ENCODE results near the gene GPX4. TPM values are rescaled to one million over a fixed set of nuclear protein-coding genes. Genes with fewer than 3 reads are reported as not detected.

The GPX4 gene
- total RNA-seq, 4 donors from 2014 or later = 616 to 907 (median 819) TPM

DNA sequence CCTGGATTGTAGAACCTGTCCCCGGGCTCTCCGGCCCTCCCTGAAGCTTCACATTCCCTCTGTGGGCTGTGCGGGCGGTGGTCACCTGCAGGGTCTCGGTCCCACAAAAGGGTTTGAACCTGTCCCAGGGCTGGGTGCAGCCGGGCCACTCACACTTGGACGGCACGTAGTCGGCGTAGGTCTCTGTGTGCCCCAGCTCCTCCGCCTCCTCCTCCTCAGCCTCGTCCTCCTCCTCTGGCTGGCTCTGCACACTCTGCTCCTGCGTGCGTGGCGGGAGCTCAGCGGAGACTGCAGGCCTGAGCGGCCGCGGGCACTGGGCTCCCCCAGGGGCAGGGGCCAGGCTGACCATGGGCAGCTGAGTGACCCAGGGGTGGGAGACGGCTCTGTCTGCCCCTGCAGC lies 19.6 kb downstream of the GPX4 start:
- no peak for DNase-seq
- in situ Hi-C loops (cut with MboI; ENCODE audit: low sequenced_read_pairs in 4 of 4) = loop anchor here in 1 of 4 donors (10.0 kb wide), 1 partner anchor 61 kb away; no protein-coding TSS in a partner anchor
- TF ChIP-seq POLR2A (IDR thresholded peaks at IDR 0.05) = no peak
- TF ChIP-seq CTCF (IDR thresholded peaks at IDR 0.05 in 4 of 5, conservative IDR thresholded peaks at IDR 0.05 in 1 of 5) = no peak
- Histone ChIP-seq H3K4me1 (peaks cover 0 to 7% of the 10 kb centered on the region in 2 donors), H3K9me3 (no peaks in the 10 kb centered on the region), H3K4me3 (no peak overlapping the region), H3K36me3 (peaks cover 0 to 76% of the 10 kb centered on the region in 2 donors), H3K27ac (no peak overlapping the region), H3K27me3 (no peaks in the 10 kb centered on the region)
- intact Hi-C loops (cut with DNase I; ENCODE audit: low total_unique reads) = no loop called here
- ATAC-seq = no peak

- in situ Hi-C loops (cut with MboI; ENCODE audit: low sequenced_read_pairs in 4 of 4) = loop anchor here in 1 of 4 donors (10.0 kb wide), 1 partner anchor 61 kb away; no protein-coding TSS in a partner anchor
Measured at GRCh38 chr19:1123885-1124677, 20.3 kb downstream of the GPX4 start.

GRCh38 chr19:1125601-1126467 lies 22.0 kb downstream of the GPX4 start:
- peak overlapping the region; percentile 47 to 79 (median 64) for H3K27ac ChIP-seq

More at GRCh38 chr19:1123885-1124677, 20.3 kb downstream of the GPX4 start:
- H3K27me3 ChIP-seq = no peaks in the 10 kb centered on the region
- DNase-seq = no peak
- peaks cover 0 to 7% of the 10 kb centered on the region in 2 donors for H3K4me1 ChIP-seq
- no peak overlapping the region for H3K4me3 ChIP-seq
- H3K9me3 ChIP-seq = no peaks in the 10 kb centered on the region
- intact Hi-C loops (cut with DNase I; ENCODE audit: low total_unique reads) = no loop called here
- ATAC-seq = no peak
- TF ChIP-seq CTCF (IDR thresholded peaks at IDR 0.05 in 4 of 5, conservative IDR thresholded peaks at IDR 0.05 in 1 of 5) (no peak), POLR2A (IDR thresholded peaks at IDR 0.05) (no peak)
- H3K27ac ChIP-seq = no peak overlapping the region
- peaks cover 0 to 69% of the 10 kb centered on the region in 2 donors for H3K36me3 ChIP-seq

More at GRCh38 chr19:1125601-1126467, 22.0 kb downstream of the GPX4 start:
- DNase-seq (peak in 1 of 2 donors; percentile 64), ATAC-seq (peak; percentile 38 to 68)
- TF ChIP-seq CTCF (IDR thresholded peaks at IDR 0.05 in 4 of 5, conservative IDR thresholded peaks at IDR 0.05 in 1 of 5) (no peak), POLR2A (IDR thresholded peaks at IDR 0.05) (no peak)
- Histone ChIP-seq H3K36me3 (peaks cover 0 to 52% of the 10 kb centered on the region in 2 donors), H3K27me3 (no peaks in the 10 kb centered on the region), H3K4me3 (no peak overlapping the region), H3K9me3 (no peaks in the 10 kb centered on the region), H3K4me1 (peaks cover 5 to 7% of the 10 kb centered on the region in 2 donors)
- in situ Hi-C loops (cut with MboI; ENCODE audit: low sequenced_read_pairs in 4 of 4) = loop anchor here in 1 of 4 donors (10.0 kb wide), 1 partner anchor 59 kb away; no protein-coding TSS in a partner anchor
- intact Hi-C loops (cut with DNase I; ENCODE audit: low total_unique reads) = no loop called here
